Testis (tissue), 3 donors: ENCODE measurements around the gene ASAP2. TPM values are rescaled to one million over a fixed set of nuclear protein-coding genes. Genes with fewer than 3 reads are reported as not detected.

Experiments used
- DNase-seq: peaks from one replicate; pipeline ENCODE4 v3.0.0-alpha.2; 2019
- H3K27ac ChIP-seq, 2 donors: fragments of 200-600 bp; sonication (generic); one replicate each; pipeline ENCODE4 v1.5.1; 2019
- H3K27me3 ChIP-seq: fragments of 200-600 bp; sonication (generic); one replicate; pipeline ENCODE4 v1.5.1; 2019
- H3K36me3 ChIP-seq: fragments of 200-600 bp; sonication (generic); one replicate; pipeline ENCODE4 v1.5.1; 2017; ENCODE audit warnings: low read depth; ENCODE audit errors: missing control alignments
- H3K4me1 ChIP-seq: fragments of 200-600 bp; sonication (generic); one replicate; pipeline ENCODE4 v1.5.1; 2019
- H3K4me3 ChIP-seq, 2 donors: fragments of 200-600 bp; sonication (generic); one replicate each; pipeline ENCODE4 v1.5.1; 2017 to 2019
- H3K9me3 ChIP-seq: fragments of 200-600 bp; sonication (generic); one replicate; pipeline ENCODE4 v1.5.1; 2017
- POLR2A ChIP-seq: fragments of 450-650 bp; IDR thresholded peaks from one replicate; pipeline ENCODE4 v1.6.1; 2017; ENCODE audit warnings: antibody characterized with exemption, mild to moderate bottlenecking, moderate library complexity
- WGBS, 2 donors: methylation state at CpG; one replicate each; pipeline ENCODE4 v1.1.5; 2018; 5-methylcytosine and 5-hydroxymethylcytosine counted together
- intact Hi-C: fragments of 100-400 bp; cut with DNase I; formaldehyde crosslinking; loops from one replicate; pipeline ENCODE4 v1.15.1; 2023; ENCODE audit warnings: low total_unique reads
- polyA plus RNA-seq: library from polyadenylated mRNA; stranded (reverse); fragments of 350-450 nt; fragmentation: Illumina TruSeq; extraction: RNeasy Lipid Tissue Mini Kit (QIAGEN cat#74804); gene quantifications from one replicate; pipeline ENCODE4 v1.2.3, GENCODE V29; 2014; ENCODE audit warnings: low read depth, low replicate concordance; ENCODE audit not compliant: insufficient read depth
- total RNA-seq, 2 donors: library from RNA; depleted of rRNA; stranded (reverse); fragments of >200 nt; gene quantifications; one replicate each; pipeline ENCODE4 v1.2.3, GENCODE V29; 2016
- TF ChIP-seq, protein P1 (sequence below), 3 experiments: fragments of 450-650 bp in 2 of 3; fragments of 200-600 bp in 1 of 3; sonication (generic) in 1 of 3; IDR thresholded peaks; one replicate each; pipeline ENCODE4 v1.5.1; 2016 to 2019; ENCODE audit warnings: antibody characterized with exemption in 3 of 3, mild to moderate bottlenecking in 2 of 3, moderate library complexity in 1 of 3

The ASAP2 gene
- total and polyA plus RNA-seq, 3 donors from 2014 or later: 42.4 to 87.2 (median 79.0) TPM

GRCh38 chr2:9388199-9388681, 181.6 kb downstream of the ASAP2 start:
- no peaks in the 10 kb centered on the region for H3K4me1 ChIP-seq
- 95% methylated on average over 7 to 11 of the region's 11 CpGs for WGBS, 2 donors
- H3K9me3 ChIP-seq: no peaks in the 10 kb centered on the region
- no peak for DNase-seq
- no peaks in the 10 kb centered on the region for H3K36me3 ChIP-seq
- TF ChIP-seq POLR2A: no peak
- TF ChIP-seq, protein P1, sequence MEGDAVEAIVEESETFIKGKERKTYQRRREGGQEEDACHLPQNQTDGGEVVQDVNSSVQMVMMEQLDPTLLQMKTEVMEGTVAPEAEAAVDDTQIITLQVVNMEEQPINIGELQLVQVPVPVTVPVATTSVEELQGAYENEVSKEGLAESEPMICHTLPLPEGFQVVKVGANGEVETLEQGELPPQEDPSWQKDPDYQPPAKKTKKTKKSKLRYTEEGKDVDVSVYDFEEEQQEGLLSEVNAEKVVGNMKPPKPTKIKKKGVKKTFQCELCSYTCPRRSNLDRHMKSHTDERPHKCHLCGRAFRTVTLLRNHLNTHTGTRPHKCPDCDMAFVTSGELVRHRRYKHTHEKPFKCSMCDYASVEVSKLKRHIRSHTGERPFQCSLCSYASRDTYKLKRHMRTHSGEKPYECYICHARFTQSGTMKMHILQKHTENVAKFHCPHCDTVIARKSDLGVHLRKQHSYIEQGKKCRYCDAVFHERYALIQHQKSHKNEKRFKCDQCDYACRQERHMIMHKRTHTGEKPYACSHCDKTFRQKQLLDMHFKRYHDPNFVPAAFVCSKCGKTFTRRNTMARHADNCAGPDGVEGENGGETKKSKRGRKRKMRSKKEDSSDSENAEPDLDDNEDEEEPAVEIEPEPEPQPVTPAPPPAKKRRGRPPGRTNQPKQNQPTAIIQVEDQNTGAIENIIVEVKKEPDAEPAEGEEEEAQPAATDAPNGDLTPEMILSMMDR (IDR thresholded peaks at IDR 0.05): no peak
- intact Hi-C loops: no loop called here
- H3K27me3 ChIP-seq: no peaks in the 10 kb centered on the region
- no peak overlapping the region for H3K27ac ChIP-seq
- no peak overlapping the region for H3K4me3 ChIP-seq

DNA sequence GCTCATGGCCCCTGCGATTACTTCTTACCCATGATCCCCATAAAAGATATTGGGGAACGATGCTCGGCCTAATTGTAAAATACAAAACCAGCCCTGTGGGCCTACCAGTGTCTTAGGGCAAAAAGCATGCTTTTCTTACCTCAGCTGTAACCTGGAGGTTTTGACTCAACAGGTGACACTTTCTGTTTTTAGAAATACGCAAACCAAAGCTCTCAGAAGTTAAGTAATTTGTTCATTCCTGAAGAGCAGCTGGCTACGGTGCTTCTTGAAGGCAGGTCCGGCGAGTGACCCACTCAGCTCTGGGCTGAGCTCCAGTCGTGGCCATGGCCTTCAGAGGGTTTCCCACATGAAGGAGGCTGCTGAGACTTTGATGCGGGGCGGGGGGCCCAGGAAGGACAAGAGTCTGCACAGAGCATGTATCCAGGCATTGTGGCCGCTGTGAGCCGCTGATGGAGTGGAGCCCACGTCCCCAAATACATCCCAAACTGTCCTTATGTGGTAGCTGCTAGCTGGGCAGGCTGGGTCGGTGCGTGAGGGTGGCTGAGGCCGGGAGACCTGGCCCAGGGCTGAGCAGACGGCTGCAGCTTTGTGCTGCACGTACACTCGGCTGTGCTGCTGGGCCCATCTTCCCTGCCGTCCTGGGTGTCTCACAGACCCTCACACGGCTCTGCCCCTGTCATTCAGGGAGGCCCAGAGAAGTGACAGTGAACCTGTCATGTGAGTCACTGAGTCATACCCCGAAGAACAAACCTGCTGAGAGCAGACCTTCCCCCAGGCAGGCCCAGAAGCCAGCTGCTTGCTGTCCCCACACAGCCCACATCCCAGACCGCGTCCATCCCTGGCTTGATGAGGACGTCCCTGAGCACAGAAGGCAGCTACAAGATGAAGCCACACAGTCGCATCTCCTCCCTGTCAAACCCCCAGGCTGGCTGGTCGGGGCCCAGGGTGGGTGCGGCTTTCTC, 182.6 kb downstream of the ASAP2 start:
- Histone ChIP-seq H3K27me3 (no peaks in the 10 kb centered on the region), H3K4me1 (no peaks in the 10 kb centered on the region), H3K9me3 (no peaks in the 10 kb centered on the region), H3K36me3 (no peaks in the 10 kb centered on the region), H3K27ac (no peak overlapping the region), H3K4me3 (no peak overlapping the region)
- 91 to 94% methylated on average over 23 to 28 of the region's 28 CpGs for WGBS, 2 donors
- TF ChIP-seq, protein P1 (IDR thresholded peaks at IDR 0.05): no peak
- no peak for TF ChIP-seq POLR2A
- no peak for DNase-seq
- intact Hi-C loops: no loop called here

GRCh38 chr2:9390151-9390850, 183.7 kb downstream of the ASAP2 start:
- Histone ChIP-seq H3K27ac (no peak overlapping the region), H3K4me3 (no peak overlapping the region), H3K36me3 (no peaks in the 10 kb centered on the region), H3K9me3 (no peaks in the 10 kb centered on the region), H3K27me3 (no peaks in the 10 kb centered on the region), H3K4me1 (no peaks in the 10 kb centered on the region)
- intact Hi-C loops: no loop called here
- no peak for DNase-seq
- WGBS, 2 donors: 72 to 76% methylated on average over 7 of the region's 7 CpGs
- TF ChIP-seq, protein P1 (IDR thresholded peaks at IDR 0.05): no peak
- no peak for TF ChIP-seq POLR2A

GRCh38 chr2:9390991-9391390, 184.4 kb downstream of the ASAP2 start:
- DNase-seq: no peak
- H3K27me3 ChIP-seq: no peaks in the 10 kb centered on the region
- H3K36me3 ChIP-seq: no peaks in the 10 kb centered on the region

More at GRCh38 chr2:9390991-9391390, 184.4 kb downstream of the ASAP2 start:
- TF ChIP-seq, protein P1 (IDR thresholded peaks at IDR 0.05): no peak
- TF ChIP-seq POLR2A: no peak
- Histone ChIP-seq H3K4me1 (no peaks in the 10 kb centered on the region), H3K27ac (no peak overlapping the region), H3K9me3 (no peaks in the 10 kb centered on the region), H3K4me3 (no peak overlapping the region)
- WGBS, 2 donors: 95 to 96% methylated on average over 19 of the region's 19 CpGs
- intact Hi-C loops: no loop called here
